Activated T-cell treated with anti-CD3 and anti-CD28 coated beads, Interleukin-2, amount 50 U/mL, for 48 hours (primary cell): Measurements from ENCODE around the gene RHOD.

Source experiments
- DNase-seq, 2 experiments: peaks; one replicate each; pipeline ENCODE4 v3.0.0-alpha.2; 2020

Gene RHOD

GRCh38 chr11:67056267-67057204, at the start of gene RHOD:
Gene RHOD, plus strand, starts transcription at chr11:67056847. Its CDS starts 56 bp downstream, at chr11:67056903.
- peak; percentile 47 to 60 for DNase-seq

- no peak for DNase-seq
Measured at GRCh38 chr11:67007126-67007525, 49.5 kb upstream of the RHOD start.

GRCh38 chr11:67010296-67010905, 46.2 kb upstream of the RHOD start:
- no peak for DNase-seq

GRCh38 chr11:67013511-67014045, 43.1 kb upstream of the RHOD start:
- DNase-seq: no peak

GRCh38 chr11:67014343-67014742, 42.3 kb upstream of the RHOD start:
- DNase-seq: no peak

- DNase-seq: no peak
Measured at GRCh38 chr11:67015048-67015447, 41.6 kb upstream of the RHOD start.

GRCh38 chr11:67016550-67016949, 40.1 kb upstream of the RHOD start:
- no peak for DNase-seq

- DNase-seq: no peak
Measured at GRCh38 chr11:67020949-67021348, 35.7 kb upstream of the RHOD start.

- no peak for DNase-seq
Measured at GRCh38 chr11:67022341-67022933, 34.2 kb upstream of the RHOD start.

- DNase-seq: peak; percentile 31 to 39
Measured at GRCh38 chr11:67022961-67023956, 33.4 kb upstream of the RHOD start, which contains the start of gene SYT12. Gene SYT12, plus strand, starts transcription at chr11:67023134. Its CDS starts 7,011 bp downstream, at chr11:67030145.

- DNase-seq: no peak
Measured at GRCh38 chr11:67023957-67024353, 32.7 kb upstream of the RHOD start.

- peak; percentile 68 for DNase-seq
Measured at GRCh38 chr11:67024410-67024809, 32.2 kb upstream of the RHOD start.

GRCh38 chr11:67024966-67025365, 31.7 kb upstream of the RHOD start:
- no peak for DNase-seq

- no peak for DNase-seq
Measured at GRCh38 chr11:67025750-67026149, 30.9 kb upstream of the RHOD start.

GRCh38 chr11:67026941-67027340, 29.7 kb upstream of the RHOD start:
- no peak for DNase-seq

GRCh38 chr11:67027483-67027930, 29.1 kb upstream of the RHOD start:
- DNase-seq: no peak

GRCh38 chr11:67027943-67028542, 28.6 kb upstream of the RHOD start:
- DNase-seq: no peak

GRCh38 chr11:67029146-67029545, 27.5 kb upstream of the RHOD start:
- no peak for DNase-seq

GRCh38 chr11:67030976-67031375, 25.7 kb upstream of the RHOD start:
- no peak for DNase-seq

- no peak for DNase-seq
Measured at GRCh38 chr11:67031791-67032561, 24.7 kb upstream of the RHOD start.
